GM12891 (cell line): Measurements from ENCODE around the gene C1orf198.

ENCODE experiments used
- PAX5 ChIP-seq: IDR thresholded peaks from 2 replicates; pipeline ENCODE4 v1.6.1; 2011; ENCODE audit warnings: low read length, moderate library complexity, mild to moderate bottlenecking; ENCODE audit not compliant: insufficient read depth, severe bottlenecking
- POLR2A ChIP-seq: IDR thresholded peaks from 2 replicates; pipeline ENCODE4 v1.6.1; 2011; ENCODE audit warnings: low read depth, low read length, control low read depth
- POLR2AphosphoS5 ChIP-seq: IDR thresholded peaks from 2 replicates; pipeline ENCODE4 v1.6.1; 2011; ENCODE audit warnings: low read depth, low read length, control low read depth
- SPI1 ChIP-seq: IDR thresholded peaks from 2 replicates; pipeline ENCODE4 v1.6.1; 2011; ENCODE audit warnings: low read depth, low read length, control low read depth

DNA sequence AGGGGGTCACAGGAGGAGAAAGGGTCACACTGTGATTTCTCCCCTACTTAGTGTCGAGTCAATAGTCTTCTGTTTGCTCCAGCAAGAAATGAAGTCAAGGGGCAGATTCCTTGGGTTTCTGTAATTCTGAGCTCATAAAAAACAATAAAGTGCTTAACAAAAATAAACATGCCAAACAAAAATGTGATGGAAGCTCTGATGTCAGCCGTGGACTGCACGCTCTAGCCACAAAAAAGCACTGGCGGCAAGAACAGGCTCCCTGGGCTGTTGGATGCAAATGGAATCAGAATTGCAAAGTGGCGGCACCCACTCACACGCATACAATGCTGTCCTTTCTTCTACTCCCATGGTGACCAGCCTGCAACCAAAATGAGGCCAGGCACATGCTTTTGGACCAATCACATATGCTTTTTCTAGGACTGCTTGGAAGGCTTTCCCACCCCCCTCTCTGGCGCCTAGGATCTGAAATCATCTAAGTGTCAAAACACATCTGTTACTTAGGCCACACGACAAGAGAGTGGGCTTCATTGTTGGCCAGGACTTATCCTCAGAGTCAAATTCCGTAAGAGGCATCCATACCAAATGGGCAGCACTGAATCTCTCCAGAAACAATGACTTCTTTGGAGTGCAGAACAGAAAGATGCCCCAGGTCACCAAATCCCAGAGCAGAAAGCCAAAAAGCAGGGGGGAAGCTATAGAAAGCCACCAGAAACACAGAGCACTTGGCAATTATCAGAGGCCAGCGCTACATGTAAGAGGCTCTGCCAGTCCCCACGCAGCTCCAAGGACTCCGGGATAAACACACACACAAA lies 9.2 kb downstream of the C1orf198 start:
- TF ChIP-seq POLR2A (no peak), POLR2AphosphoS5 (no peak), PAX5 (no peak), SPI1 (no peak)
